ENCODE results near the gene SORCS2. TPM values are rescaled to one million over a fixed set of nuclear protein-coding genes. Genes with fewer than 3 reads are reported as not detected.

Gene SORCS2
- total and polyA plus RNA-seq, 2 of the 13 experiments (the other 11 are each of a cell fraction or from before 2014, with no cell fraction given), result 0.82 to 1.0 TPM

DNA sequence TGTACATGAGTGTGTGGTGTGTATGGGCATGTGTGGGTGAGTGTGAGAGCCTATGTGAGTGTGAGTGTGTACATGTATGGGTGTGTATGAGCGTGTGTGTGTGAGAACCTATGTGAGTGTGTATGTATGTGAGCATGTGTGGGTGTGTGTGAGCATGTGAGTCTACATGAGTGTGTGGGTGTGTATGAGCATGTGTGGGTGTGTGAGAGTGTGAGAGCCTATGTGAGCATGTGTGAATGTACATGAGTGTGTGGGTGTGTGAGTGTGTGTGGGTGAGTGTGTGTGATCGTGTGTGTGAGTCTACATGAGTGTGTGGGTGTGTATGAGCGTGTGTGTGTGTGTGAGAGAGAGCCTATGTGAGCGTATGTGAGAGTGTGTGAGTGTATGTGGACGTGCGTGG lies 447.8 kb downstream of the SORCS2 start (continued):
- TF ChIP-seq TBL1XR1 (IDR thresholded peaks at IDR 0.05; ENCODE audit: borderline replicate concordance, low read length, partially characterized antibody) (no peak), FOXP1 (IDR thresholded peaks at IDR 0.05) (peak; percentile 29; the same call in 1 of the 2 replicates), FOXP1 (CRISPR knock-in tag; IDR thresholded peaks at IDR 0.05) (no peak), NCOR1 (IDR thresholded peaks at IDR 0.05; ENCODE audit: borderline replicate concordance, low read length) (no peak), ATF1 (CRISPR knock-in tag; IDR thresholded peaks at IDR 0.05) (no peak), ZNF569 (CRISPR knock-in tag; IDR thresholded peaks at IDR 0.05; ENCODE audit: borderline replicate concordance) (no peak), PCBP1 (IDR thresholded peaks at IDR 0.05; ENCODE audit: borderline replicate concordance, low read depth, low read length) (no peak), ZNF615 (CRISPR knock-in tag; IDR thresholded peaks at IDR 0.05; ENCODE audit: borderline replicate concordance) (no peak), ATF7 (IDR thresholded peaks at IDR 0.05) (0 out of 2 replicates have a peak, but pooled peaks have one; percentile 16), ATF7 (CRISPR knock-in tag; IDR thresholded peaks at IDR 0.05) (no peak), MIER2 (CRISPR knock-in tag; IDR thresholded peaks at IDR 0.05) (no peak), MAFF (IDR thresholded peaks at IDR 0.05; ENCODE audit: low read depth, low read length) (no peak), NFRKB (IDR thresholded peaks at IDR 0.05) (peak; percentile 31; the same call in 1 of the 2 replicates), SP1 (IDR thresholded peaks at IDR 0.05) (0 out of 2 replicates have a peak, but pooled peaks have one; percentile 41), SP1 (CRISPR knock-in tag; IDR thresholded peaks at IDR 0.05) (no peak), HOXA9 (CRISPR knock-in tag; IDR thresholded peaks at IDR 0.05; ENCODE audit: borderline replicate concordance) (no peak)
- TF ChIP-seq, protein P1, sequence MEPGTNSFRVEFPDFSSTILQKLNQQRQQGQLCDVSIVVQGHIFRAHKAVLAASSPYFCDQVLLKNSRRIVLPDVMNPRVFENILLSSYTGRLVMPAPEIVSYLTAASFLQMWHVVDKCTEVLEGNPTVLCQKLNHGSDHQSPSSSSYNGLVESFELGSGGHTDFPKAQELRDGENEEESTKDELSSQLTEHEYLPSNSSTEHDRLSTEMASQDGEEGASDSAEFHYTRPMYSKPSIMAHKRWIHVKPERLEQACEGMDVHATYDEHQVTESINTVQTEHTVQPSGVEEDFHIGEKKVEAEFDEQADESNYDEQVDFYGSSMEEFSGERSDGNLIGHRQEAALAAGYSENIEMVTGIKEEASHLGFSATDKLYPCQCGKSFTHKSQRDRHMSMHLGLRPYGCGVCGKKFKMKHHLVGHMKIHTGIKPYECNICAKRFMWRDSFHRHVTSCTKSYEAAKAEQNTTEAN (CRISPR knock-in tag; conservative IDR thresholded peaks at IDR 0.05), result no peak
- TF ChIP-seq, protein P2, sequence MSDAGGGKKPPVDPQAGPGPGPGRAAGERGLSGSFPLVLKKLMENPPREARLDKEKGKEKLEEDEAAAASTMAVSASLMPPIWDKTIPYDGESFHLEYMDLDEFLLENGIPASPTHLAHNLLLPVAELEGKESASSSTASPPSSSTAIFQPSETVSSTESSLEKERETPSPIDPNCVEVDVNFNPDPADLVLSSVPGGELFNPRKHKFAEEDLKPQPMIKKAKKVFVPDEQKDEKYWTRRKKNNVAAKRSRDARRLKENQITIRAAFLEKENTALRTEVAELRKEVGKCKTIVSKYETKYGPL (CRISPR knock-in tag; IDR thresholded peaks at IDR 0.05), result no peak
- TF ChIP-seq, protein P3, sequence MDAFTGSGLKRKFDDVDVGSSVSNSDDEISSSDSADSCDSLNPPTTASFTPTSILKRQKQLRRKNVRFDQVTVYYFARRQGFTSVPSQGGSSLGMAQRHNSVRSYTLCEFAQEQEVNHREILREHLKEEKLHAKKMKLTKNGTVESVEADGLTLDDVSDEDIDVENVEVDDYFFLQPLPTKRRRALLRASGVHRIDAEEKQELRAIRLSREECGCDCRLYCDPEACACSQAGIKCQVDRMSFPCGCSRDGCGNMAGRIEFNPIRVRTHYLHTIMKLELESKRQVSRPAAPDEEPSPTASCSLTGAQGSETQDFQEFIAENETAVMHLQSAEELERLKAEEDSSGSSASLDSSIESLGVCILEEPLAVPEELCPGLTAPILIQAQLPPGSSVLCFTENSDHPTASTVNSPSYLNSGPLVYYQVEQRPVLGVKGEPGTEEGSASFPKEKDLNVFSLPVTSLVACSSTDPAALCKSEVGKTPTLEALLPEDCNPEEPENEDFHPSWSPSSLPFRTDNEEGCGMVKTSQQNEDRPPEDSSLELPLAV (CRISPR knock-in tag; conservative IDR thresholded peaks at IDR 0.05; ENCODE audit: low read depth), result no peak
